MM.1S (cell line): Measurements from ENCODE around the gene ZGPAT.

ENCODE experiments used
- DNase-seq: peaks from one replicate; pipeline ENCODE4 v3.0.0-alpha.2; 2015
- H2AFZ ChIP-seq: fragments of 300-600 bp; sonication (generic); 2 replicates; pipeline ENCODE4 v1.6.0; 2016; ENCODE audit warnings: antibody characterized with exemption, low read length
- H3F3A ChIP-seq: fragments of 300-600 bp; sonication (generic); 2 replicates; pipeline ENCODE4 v1.6.1; 2016; ENCODE audit warnings: mild to moderate bottlenecking, antibody characterized with exemption, low read length, moderate library complexity, mixed read lengths; ENCODE audit not compliant: insufficient read depth
- H3K27ac ChIP-seq: fragments of 300-600 bp; sonication (generic); 2 replicates; pipeline ENCODE4 v1.5.1; 2016; ENCODE audit warnings: mild to moderate bottlenecking, low read length
- H3K27me3 ChIP-seq: fragments of 300-600 bp; sonication (generic); replicated peaks from 2 replicates; pipeline ENCODE4 v1.6.0; 2016; ENCODE audit warnings: low read length; ENCODE audit not compliant: insufficient read depth
- H3K36me3 ChIP-seq: fragments of 300-600 bp; sonication (generic); replicated peaks from 2 replicates; pipeline ENCODE4 v1.6.1; 2016; ENCODE audit warnings: mild to moderate bottlenecking, low read length, mixed read lengths; ENCODE audit not compliant: insufficient read depth
- H3K4me1 ChIP-seq: fragments of 300-600 bp; sonication (generic); 2 replicates; pipeline ENCODE4 v1.6.1; 2016; ENCODE audit warnings: low read length, mixed read lengths
- H3K4me2 ChIP-seq: fragments of 300-600 bp; sonication (generic); 2 replicates; pipeline ENCODE4 v1.6.0; 2016; ENCODE audit warnings: low read depth, low read length
- H3K4me3 ChIP-seq: fragments of 300-600 bp; sonication (generic); 2 replicates; pipeline ENCODE4 v1.5.1; 2016; ENCODE audit warnings: low read length, mixed read lengths
- H3K79me2 ChIP-seq: fragments of 300-600 bp; sonication (generic); 2 replicates; pipeline ENCODE4 v1.6.1; 2016; ENCODE audit warnings: mixed run types, low read length, mixed read lengths
- H3K9ac ChIP-seq: fragments of 300-600 bp; sonication (generic); 2 replicates; pipeline ENCODE4 v1.6.1; 2016; ENCODE audit warnings: low read length, mixed read lengths
- H3K9me2 ChIP-seq: fragments of 300-600 bp; sonication (generic); replicated peaks from 2 replicates; pipeline ENCODE4 v1.6.1; 2016; ENCODE audit warnings: mild to moderate bottlenecking, low read length, mixed read lengths; ENCODE audit not compliant: insufficient read depth
- H3K9me3 ChIP-seq: fragments of 300-600 bp; sonication (generic); replicated peaks from 2 replicates; pipeline ENCODE4 v1.6.1; 2016; ENCODE audit warnings: mild to moderate bottlenecking, low read length, mixed read lengths; ENCODE audit not compliant: insufficient read depth
- H4K20me1 ChIP-seq: fragments of 300-600 bp; sonication (generic); 2 replicates; pipeline ENCODE4 v1.6.1; 2016; ENCODE audit warnings: mild to moderate bottlenecking, low read length, moderate library complexity, mixed read lengths; ENCODE audit not compliant: insufficient read depth
- CTCF ChIP-seq: fragments of 300-600 bp; sonication (generic); IDR thresholded peaks from 2 replicates; pipeline ENCODE4 v1.5.1; 2016; ENCODE audit warnings: antibody characterized with exemption, low read length, mixed read lengths
- EZH2 ChIP-seq: fragments of 300-600 bp; sonication (generic); optimal IDR thresholded peaks from 2 replicates; pipeline ENCODE3; 2017; ENCODE audit warnings: low read depth, mild to moderate bottlenecking, antibody characterized with exemption, low read length, mixed read lengths
- EZH2phosphoT487 ChIP-seq: fragments of 300-600 bp; sonication (generic); IDR thresholded peaks from 2 replicates; pipeline ENCODE4 v1.6.1; 2018; ENCODE audit warnings: antibody characterized with exemption, low read length

The ZGPAT gene

GRCh38 chr20:63708301-63709148 is 686 bp downstream of the ZGPAT start:
- Histone ChIP-seq H3K27ac (no peak overlapping the region), H3K36me3 (peaks cover 10% of the 10 kb centered on the region)

GRCh38 chr20:63709149-63709527 is 1.3 kb downstream of the ZGPAT start:
- Histone ChIP-seq H3K4me1 (peaks cover 14% of the 10 kb centered on the region), H3F3A (0 out of 2 replicates have a peak, but pooled peaks cover 9% of the 10 kb centered on the region), H3K27me3 (no peaks in the 10 kb centered on the region), H2AFZ (no peak overlapping the region), H4K20me1 (peaks cover 4% of the 10 kb centered on the region; the same call in 1 of the 2 replicates), H3K79me2 (peaks cover 91% of the 10 kb centered on the region), H3K9me3 (no peaks in the 10 kb centered on the region), H3K4me2 (peak overlapping the region; percentile 61), H3K9ac (no peak overlapping the region), H3K36me3 (peaks cover 10% of the 10 kb centered on the region), H3K4me3 (peak overlapping the region; percentile 97; the same call in 1 of the 2 replicates), H3K9me2 (no peaks in the 10 kb centered on the region), H3K27ac (no peak overlapping the region)
- DNase-seq = no peak
- TF ChIP-seq EZH2phosphoT487 (no peak), EZH2 (no peak)

More at GRCh38 chr20:63708301-63709148, 686 bp downstream of the ZGPAT start:
- no peaks in the 10 kb centered on the region for H3K27me3 ChIP-seq
- H3K4me3 ChIP-seq = peak overlapping the region; percentile 97
- peaks cover 4% of the 10 kb centered on the region; the same call in 1 of the 2 replicates for H4K20me1 ChIP-seq
- no peaks in the 10 kb centered on the region for H3K9me2 ChIP-seq
- no peak for DNase-seq
- no peaks in the 10 kb centered on the region for H3K9me3 ChIP-seq
- TF ChIP-seq CTCF = no peak
- no peak for TF ChIP-seq EZH2
- no peak for TF ChIP-seq EZH2phosphoT487
- H3K79me2 ChIP-seq = peaks cover 89% of the 10 kb centered on the region
- peaks cover 14% of the 10 kb centered on the region for H3K4me1 ChIP-seq
- peak overlapping the region; percentile 61 for H3K4me2 ChIP-seq
- H2AFZ ChIP-seq = no peak overlapping the region
- H3F3A ChIP-seq = 0 out of 2 replicates have a peak, but pooled peaks cover 9% of the 10 kb centered on the region
- peak overlapping the region; percentile 83; the same call in 1 of the 2 replicates for H3K9ac ChIP-seq

- H3F3A ChIP-seq = 0 out of 2 replicates have a peak, but pooled peaks cover 9% of the 10 kb centered on the region
- H3K9me2 ChIP-seq = no peaks in the 10 kb centered on the region
- no peaks in the 10 kb centered on the region for H3K9me3 ChIP-seq
- no peak overlapping the region for H3K4me3 ChIP-seq
- H3K27ac ChIP-seq = no peak overlapping the region
- H3K36me3 ChIP-seq = peaks cover 10% of the 10 kb centered on the region
- H3K4me2 ChIP-seq = no peak overlapping the region
- no peak for DNase-seq
- H4K20me1 ChIP-seq = peaks cover 4% of the 10 kb centered on the region; the same call in 1 of the 2 replicates
- H3K79me2 ChIP-seq = peaks cover 87% of the 10 kb centered on the region
- TF ChIP-seq EZH2phosphoT487 (no peak), EZH2 (no peak), CTCF (no peak)
- no peak overlapping the region for H3K9ac ChIP-seq
- peaks cover 13% of the 10 kb centered on the region for H3K4me1 ChIP-seq
- no peaks in the 10 kb centered on the region for H3K27me3 ChIP-seq
- H2AFZ ChIP-seq = no peak overlapping the region
Measured at GRCh38 chr20:63711085-63711645, 3.3 kb downstream of the ZGPAT start.

- Histone ChIP-seq H3K9ac (no peak overlapping the region), H3K4me1 (peaks cover 8% of the 10 kb centered on the region), H3F3A (0 out of 2 replicates have a peak, but pooled peaks cover 2% of the 10 kb centered on the region), H3K36me3 (peaks cover 10% of the 10 kb centered on the region), H3K27me3 (no peaks in the 10 kb centered on the region), H4K20me1 (no peaks in the 10 kb centered on the region), H2AFZ (no peak overlapping the region), H3K4me2 (no peak overlapping the region), H3K27ac (no peak overlapping the region), H3K9me3 (no peaks in the 10 kb centered on the region), H3K4me3 (no peak overlapping the region), H3K79me2 (peaks cover 81% of the 10 kb centered on the region), H3K9me2 (no peaks in the 10 kb centered on the region)
- no peak for DNase-seq
- no peak for TF ChIP-seq CTCF
- no peak for TF ChIP-seq EZH2phosphoT487
- TF ChIP-seq EZH2 = no peak
Measured at GRCh38 chr20:63712191-63712590, 4.4 kb downstream of the ZGPAT start.
